ENCODE measurements around the gene PTPRT.

PTPRT gene

DNA sequence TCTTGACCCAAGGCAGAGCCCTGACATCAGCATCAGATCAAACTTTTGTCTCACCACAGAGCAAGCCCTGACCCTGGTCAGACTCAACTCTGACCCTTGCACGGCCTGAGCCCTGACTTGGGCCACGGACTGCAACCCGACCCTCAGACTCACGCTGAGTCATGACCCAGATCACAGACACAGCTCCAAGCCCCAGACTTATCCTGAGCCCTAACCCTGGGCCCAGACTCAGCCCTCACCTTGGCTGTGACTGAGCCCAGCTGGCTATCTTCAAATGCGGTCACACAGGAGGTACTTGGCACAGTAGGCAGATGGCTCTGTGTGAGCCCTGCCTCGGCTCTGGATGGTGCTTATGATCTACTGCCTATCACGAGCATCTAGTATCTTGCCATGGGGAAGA is 602.3 kb downstream of the PTPRT start:
- no peak for DNase-seq
- in situ Hi-C loops (cut with HindIII; ENCODE audit: low pct_ligation_motif_present, low pct_unique_long_range_greater_than_20kb, low sequenced_read_pairs), result no loop called here

DNA sequence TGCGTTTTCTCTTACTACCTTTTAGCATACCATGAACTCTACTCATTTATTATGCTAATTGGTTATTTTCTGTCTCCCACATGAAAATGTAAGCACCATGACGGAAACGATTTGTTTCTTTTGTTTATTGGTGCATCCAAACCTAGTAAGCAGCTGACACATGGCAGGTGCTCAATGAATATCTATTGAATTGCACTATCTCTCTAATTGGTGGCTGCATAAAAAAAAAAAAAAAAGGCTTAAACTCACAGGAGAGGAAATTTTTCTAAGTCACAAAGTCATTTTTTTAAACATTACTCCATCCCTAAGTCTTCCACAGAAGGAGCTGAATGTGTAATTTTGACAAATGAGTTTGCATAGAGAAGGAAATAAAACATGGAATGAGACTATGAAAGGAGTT is 608.4 kb downstream of the PTPRT start:
- no peak for DNase-seq
- in situ Hi-C loops (cut with HindIII; ENCODE audit: low pct_ligation_motif_present, low pct_unique_long_range_greater_than_20kb, low sequenced_read_pairs), result no loop called here

DNA sequence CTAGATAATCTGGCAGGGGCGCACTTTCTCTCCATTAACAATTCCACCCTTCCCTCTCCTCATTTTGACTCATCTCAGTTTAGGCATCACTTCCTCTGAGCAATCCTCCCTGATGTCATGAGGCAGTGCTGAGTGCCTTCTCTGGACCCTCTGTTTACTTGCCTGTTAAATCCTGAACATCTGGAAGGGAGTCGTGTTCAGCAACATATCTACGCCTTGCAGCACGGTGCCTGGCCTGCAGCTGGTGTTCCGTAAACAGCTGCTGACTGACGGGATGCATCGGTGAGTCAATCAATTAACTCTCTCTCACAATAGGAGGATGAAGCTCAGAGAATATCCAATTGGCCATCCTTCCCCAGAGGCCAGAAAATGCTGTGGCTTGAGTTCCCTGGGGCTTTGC is 613.5 kb downstream of the PTPRT start:
- in situ Hi-C loops (cut with HindIII; ENCODE audit: low pct_ligation_motif_present, low pct_unique_long_range_greater_than_20kb, low sequenced_read_pairs), result no loop called here

DNA sequence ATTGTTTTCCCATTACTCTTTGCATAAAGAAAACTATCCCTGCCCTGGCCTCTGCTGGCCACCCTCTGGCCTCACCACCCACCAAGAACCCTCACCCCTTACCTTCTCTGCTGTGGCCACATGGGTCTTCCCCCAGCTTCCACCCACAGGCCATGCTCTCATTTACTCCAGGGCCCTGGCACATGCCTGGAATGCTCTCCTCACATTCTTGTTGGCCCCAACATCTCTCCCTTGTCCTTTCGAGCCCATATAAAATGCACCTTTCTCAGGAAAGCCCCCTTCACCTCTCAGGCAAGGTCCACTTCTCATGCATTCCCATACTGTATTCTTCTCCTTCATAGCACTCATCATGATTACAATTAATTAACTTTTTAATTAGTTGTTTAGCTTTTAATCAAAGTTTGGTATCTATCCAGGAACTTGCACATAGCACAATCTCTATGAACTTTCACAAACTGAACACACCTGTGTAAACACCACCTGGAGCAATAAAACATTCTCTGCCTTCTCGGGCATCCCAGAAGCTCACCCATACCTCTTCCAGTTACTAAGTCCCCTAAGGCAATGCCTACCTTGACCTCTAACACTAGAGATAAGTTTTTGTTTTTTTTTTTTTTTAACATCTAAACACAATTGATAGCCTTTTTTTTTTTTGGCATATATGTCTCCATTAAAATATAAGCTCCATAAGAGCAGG is 617.2 kb downstream of the PTPRT start:
- DNase-seq, result no peak
- in situ Hi-C loops (cut with HindIII; ENCODE audit: low pct_ligation_motif_present, low pct_unique_long_range_greater_than_20kb, low sequenced_read_pairs), result no loop called here

More for the DNA sequence above, 613.5 kb downstream of the PTPRT start:
- DNase-seq, result no peak

DNA sequence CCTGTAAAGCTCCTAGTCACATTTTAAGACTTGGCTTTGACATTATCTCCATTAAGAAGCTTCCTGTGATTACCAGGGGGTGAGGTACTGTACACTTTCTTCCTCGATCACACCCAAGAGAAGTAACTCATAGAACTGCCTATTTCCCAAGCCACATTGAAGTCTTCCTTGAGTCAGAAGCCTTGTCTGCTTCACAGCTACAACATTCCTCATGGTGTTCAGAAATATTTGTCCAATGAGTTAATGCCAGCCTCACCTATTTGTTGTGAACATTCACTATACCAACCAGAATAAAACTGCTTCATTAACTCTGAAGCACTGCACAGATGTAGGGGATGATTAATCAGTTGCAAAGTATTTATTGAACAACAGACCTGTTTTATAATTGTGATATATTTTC is 622.3 kb downstream of the PTPRT start:
- in situ Hi-C loops (cut with HindIII; ENCODE audit: low pct_ligation_motif_present, low pct_unique_long_range_greater_than_20kb, low sequenced_read_pairs), result no loop called here
- DNase-seq, result peak; percentile 42

DNA sequence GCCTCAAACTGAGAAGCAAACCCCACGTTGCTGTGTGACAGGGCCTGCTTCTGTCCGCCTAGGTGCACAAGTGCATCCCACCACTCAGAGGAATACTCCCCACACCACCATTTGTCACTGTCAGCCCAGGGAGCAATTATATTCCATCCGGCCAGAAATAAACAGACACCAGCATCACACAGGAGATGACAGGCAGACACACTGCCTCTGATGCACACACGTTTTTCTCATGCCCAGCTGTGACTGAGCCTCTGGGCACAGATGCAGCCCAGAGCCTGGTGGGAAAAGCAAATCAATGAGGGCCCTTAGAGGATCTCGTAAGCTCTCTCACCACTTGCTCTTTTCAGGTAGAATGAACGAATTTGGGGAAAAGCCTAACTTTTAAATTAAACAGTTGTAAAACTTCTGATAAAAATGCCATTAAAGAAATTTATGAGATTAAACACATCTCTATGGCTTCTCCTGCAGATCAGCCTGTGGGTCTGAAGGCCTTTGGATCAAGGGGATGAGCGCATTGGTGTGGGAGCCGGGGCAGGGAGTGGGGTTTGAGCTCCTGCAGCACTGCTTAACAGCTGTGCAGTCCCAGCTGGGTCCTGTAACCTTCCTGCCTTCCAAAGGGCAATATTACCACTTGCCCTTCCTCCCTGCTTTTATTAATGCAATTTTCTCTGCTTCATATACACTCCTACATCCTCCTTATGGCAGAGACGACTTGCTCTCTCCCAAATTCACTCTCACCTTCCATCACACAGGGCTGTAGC is 624.3 kb downstream of the PTPRT start:
- in situ Hi-C loops (cut with HindIII; ENCODE audit: low pct_ligation_motif_present, low pct_unique_long_range_greater_than_20kb, low sequenced_read_pairs), result no loop called here
- DNase-seq, result no peak

DNA sequence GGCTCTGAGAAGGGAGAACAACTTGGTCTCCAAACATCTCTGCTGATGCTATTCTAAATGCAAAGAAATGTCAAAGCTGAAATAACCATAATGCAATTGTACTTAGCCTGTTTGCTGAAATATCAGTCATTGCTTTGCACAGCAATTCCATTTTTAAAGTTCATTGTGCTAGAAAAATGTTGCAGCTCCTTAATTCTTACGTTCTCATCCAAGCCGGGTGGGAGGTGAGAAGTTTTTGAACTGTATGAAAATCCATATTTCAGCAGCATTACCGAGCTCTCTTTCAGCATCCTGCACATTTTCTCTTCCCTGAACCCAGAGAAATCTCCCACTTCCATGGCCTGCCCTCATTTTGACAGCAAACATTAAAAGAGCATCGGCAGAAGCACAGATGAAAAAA is 630.0 kb downstream of the PTPRT start:
- in situ Hi-C loops (cut with HindIII; ENCODE audit: low pct_ligation_motif_present, low pct_unique_long_range_greater_than_20kb, low sequenced_read_pairs), result no loop called here
- DNase-seq, result no peak

DNA sequence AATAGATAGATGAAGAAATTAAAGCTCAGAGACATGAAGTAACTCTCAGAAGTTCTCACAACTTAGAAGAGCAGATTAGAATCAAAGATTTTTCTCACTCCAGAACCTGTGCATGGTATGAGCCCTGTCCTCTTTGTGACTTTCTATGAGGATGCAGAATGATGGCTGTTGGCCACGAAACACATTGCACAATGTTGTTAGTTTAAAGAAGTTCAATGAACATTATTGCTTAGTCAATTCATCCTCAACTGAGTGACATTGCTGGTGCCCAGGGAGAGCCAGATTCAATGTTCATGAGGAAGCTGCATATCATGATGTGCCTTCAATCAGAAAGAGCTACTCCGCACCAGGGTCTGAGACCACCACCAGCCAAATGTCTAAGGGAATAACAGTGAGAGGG is 633.1 kb downstream of the PTPRT start:
- no peak for DNase-seq
- in situ Hi-C loops (cut with HindIII; ENCODE audit: low pct_ligation_motif_present, low pct_unique_long_range_greater_than_20kb, low sequenced_read_pairs), result no loop called here

DNA sequence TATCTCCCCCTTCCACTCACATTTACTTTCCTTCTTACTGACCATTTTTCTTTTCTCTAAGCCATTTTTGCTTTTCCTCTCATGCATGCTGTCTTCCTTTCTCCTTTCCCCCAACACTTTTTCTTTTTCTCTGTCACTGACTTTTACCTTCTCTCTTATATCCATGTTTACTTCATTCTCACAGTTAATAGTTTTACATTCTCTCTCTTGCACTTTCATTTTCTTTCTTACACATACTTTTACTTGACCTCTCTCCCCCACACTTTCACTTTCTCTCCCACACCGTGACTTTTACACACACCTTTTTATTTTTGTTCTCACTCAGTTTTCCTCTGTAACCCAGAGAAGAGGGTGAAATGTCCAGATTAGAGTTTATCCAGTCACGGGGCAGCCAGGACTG is 636.3 kb downstream of the PTPRT start:
- peak; percentile 6 for DNase-seq
- in situ Hi-C loops (cut with HindIII; ENCODE audit: low pct_ligation_motif_present, low pct_unique_long_range_greater_than_20kb, low sequenced_read_pairs), result no loop called here

DNA sequence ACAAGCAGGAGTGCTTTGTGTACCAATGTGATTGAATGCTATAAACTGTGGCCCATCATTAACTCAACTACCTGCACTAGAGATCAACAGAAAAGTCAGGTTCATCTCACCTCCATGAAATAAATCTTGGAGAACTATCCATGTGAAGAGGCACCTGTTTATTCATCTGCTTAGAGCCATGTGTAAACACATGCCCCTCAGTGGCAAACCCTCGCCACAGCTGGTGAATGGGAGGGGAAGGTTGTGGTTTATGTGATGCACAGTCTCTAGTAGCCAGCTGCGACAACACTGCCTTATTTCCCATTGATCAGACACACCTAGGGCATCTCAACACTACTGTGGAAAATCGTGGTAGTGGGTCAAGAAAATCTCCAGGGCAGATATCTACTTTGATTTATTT is 640.2 kb downstream of the PTPRT start:
- in situ Hi-C loops (cut with HindIII; ENCODE audit: low pct_ligation_motif_present, low pct_unique_long_range_greater_than_20kb, low sequenced_read_pairs), result no loop called here

DNA sequence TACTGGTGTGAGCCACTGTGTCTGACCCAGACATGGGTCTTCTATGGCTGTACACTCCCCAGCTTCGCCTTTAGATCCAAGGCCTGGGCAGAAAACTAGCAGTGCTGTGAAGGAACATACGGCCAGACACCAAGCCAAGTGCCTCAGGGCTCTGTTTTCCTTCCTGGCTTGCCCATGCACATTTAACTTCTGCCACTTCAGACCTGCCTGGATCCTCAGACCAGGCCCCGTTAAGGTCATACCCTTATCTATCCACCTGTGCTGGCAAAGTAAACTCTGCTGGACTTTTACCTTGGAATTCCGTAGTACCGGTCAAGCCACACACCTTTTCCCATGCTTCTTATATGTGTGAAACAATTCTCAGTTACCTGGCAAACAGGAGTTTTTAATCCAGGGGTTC is 644.8 kb downstream of the PTPRT start:
- DNase-seq, result no peak
- in situ Hi-C loops (cut with HindIII; ENCODE audit: low pct_ligation_motif_present, low pct_unique_long_range_greater_than_20kb, low sequenced_read_pairs), result no loop called here

More for the DNA sequence above, 640.2 kb downstream of the PTPRT start:
- DNase-seq, result no peak

DNA sequence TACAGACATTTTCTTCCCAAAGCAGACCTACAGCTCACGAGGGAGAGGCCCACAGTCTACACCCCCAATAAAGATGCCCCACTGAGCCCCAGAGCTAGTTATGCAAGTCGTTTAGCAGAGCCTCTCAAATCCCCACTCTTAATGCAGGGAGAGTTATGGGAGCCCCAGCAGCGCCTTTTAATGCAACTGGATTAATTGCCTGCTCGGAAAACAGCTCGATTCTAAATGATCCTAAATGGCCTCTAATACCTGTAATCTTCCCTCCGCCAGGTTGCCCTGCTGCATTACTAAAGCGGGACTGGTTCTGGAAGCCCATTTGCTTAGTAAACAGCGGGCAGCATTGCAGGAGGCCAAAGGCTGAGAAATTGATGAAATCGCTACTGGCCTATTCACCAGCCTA is 656.9 kb downstream of the PTPRT start:
- in situ Hi-C loops (cut with HindIII; ENCODE audit: low pct_ligation_motif_present, low pct_unique_long_range_greater_than_20kb, low sequenced_read_pairs), result no loop called here
- DNase-seq, result no peak

DNA sequence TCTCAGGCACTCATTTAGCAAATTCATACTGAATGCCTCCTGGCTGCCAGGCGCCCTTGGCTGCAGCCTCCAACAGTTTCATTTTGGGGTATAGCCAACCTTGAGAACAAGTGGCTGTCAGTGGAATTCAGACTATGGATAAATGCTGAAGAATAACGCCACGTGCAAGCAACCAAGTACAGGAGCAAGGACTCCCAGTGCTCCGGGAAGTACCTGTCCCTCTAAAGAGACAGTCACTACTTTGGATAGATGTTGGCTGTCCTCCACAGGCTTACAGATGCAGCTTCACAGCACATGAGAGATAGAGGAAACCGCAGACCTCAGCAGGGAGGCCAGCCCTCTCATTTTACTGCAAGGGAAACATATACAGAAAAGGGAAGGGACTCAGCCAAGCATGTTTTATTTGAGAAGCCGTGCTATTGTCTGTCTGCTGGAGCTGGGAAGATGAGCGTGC is 658.2 kb downstream of the PTPRT start:
- DNase-seq, result no peak
- in situ Hi-C loops (cut with HindIII; ENCODE audit: low pct_ligation_motif_present, low pct_unique_long_range_greater_than_20kb, low sequenced_read_pairs), result no loop called here

DNA sequence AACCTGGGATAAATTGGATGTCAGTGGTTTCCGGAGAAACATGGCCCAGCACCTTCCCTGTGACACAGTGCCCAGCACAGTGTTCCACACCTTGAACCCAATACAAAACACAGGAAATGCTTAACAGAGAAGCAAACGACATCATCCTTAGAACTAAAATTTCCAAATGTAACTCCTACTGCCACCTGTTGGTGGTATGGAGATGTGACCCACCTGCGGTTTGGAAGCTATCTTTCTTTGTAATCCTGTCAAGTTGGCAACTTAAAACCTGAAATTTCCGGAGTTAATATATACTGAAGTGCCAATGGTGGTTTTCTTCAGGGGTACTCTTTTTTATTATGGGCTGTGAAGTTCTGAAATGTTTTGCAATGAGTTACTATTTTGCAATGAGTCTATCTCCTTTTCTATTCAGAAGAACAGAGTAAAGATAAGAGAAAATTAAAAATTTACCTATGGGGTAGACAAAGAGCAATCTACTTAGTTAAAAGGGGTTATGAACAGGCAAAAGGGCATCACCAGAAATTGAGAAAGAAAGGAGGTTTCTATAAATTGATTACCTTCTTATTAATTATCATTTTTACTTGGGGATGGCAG is 658.8 kb downstream of the PTPRT start:
- DNase-seq, result peak; percentile 40
- in situ Hi-C loops (cut with HindIII; ENCODE audit: low pct_ligation_motif_present, low pct_unique_long_range_greater_than_20kb, low sequenced_read_pairs), result no loop called here

DNA sequence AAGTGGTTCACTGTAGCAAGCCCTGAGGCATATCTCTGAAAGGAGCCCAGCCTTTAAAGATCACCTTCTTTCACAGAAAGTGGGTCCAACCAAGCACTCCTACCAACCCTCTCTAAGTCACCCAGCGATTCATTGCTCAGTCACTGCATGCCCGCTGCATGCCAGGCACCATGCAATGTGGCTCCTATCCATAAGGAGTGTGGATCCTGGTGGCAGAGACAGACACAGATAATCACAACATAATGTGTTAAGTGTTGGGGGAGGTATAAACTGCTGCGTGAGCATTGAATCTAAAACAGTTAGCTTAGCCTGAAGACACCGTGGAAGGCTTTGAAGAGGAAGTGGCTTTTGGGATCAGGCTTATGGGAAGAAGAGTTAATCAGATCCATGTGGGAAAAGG is 659.5 kb downstream of the PTPRT start:
- in situ Hi-C loops (cut with HindIII; ENCODE audit: low pct_ligation_motif_present, low pct_unique_long_range_greater_than_20kb, low sequenced_read_pairs), result no loop called here
- DNase-seq, result no peak

DNA sequence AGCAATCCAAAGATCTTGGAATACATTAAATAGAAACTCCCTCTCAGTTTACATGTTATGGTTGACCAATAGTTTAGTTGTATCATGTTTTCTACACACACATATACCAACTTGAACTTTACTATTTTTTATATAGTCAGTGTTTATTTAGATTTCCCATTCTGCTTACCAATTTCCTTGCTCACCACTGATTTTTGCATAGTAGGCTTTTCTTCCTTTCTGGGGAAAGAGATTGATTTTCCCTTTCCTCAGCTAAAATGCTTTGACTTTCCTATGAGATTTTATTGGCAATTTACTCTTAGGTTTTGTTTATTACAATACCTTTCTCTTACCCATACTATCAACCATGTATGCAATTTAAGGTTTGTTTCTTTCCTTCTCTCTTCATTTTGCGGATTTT is 665.6 kb downstream of the PTPRT start:
- no peak for DNase-seq
- in situ Hi-C loops (cut with HindIII; ENCODE audit: low pct_ligation_motif_present, low pct_unique_long_range_greater_than_20kb, low sequenced_read_pairs), result no loop called here

DNA sequence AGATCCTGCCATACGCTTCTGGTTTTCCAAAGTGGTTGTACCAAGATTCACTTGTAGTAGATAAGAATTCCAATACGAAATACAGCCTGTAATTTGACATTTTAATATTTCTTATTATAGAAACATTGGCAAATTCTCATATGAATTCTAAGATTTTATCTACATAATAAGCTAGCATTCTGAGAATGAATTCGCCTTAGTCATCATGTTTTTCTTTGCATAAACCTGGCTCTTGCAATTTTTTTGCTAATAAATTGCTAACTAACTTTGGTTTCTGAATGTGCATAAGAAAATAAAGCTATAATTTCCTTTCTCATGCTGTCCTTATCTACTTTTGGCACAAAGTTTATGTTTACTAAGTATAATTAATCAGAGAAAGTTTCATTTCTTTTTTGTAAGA is 673.0 kb downstream of the PTPRT start:
- in situ Hi-C loops (cut with HindIII; ENCODE audit: low pct_ligation_motif_present, low pct_unique_long_range_greater_than_20kb, low sequenced_read_pairs), result no loop called here

DNA sequence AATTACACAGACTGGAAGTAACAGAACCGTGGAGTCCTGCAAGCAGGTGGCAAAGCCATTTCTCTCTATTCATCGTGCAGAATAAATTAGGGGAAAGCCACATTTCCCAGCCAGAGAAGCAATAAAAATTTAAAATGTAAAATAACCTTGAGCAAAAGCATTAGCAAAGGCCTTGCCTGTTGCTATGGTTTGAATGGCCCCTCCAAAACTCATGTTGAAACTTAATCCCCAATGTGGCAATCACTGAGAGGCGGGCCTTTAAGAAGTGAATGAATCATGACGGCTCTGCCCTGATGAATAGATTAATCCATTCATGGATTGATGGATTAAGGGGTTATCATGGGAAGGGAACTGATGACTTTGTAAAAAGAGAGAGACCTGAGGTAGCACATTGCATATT is 679.0 kb downstream of the PTPRT start:
- DNase-seq, result no peak
- in situ Hi-C loops (cut with HindIII; ENCODE audit: low pct_ligation_motif_present, low pct_unique_long_range_greater_than_20kb, low sequenced_read_pairs), result no loop called here

More for the DNA sequence above, 673.0 kb downstream of the PTPRT start:
- no peak for DNase-seq

DNA sequence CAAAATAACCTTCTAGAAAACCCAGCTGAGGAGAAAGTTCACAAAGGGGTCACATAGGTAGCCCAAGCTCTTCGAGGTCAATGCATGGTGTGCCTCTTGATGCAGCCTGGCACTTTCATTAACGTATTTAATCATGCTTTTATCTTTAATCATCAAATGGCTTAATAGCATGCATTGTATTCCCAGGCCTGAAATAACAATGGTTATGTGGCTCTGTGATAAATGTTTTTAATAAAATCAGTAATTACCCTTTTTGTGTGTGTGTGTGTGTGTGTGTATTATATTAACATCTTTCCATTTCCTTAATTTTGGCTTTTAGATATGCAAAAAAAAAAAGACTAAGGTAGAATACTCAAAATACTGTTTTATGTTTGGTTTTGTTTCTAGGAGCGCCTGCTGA is 681.8 kb downstream of the PTPRT start:
- in situ Hi-C loops (cut with HindIII; ENCODE audit: low pct_ligation_motif_present, low pct_unique_long_range_greater_than_20kb, low sequenced_read_pairs), result no loop called here

DNA sequence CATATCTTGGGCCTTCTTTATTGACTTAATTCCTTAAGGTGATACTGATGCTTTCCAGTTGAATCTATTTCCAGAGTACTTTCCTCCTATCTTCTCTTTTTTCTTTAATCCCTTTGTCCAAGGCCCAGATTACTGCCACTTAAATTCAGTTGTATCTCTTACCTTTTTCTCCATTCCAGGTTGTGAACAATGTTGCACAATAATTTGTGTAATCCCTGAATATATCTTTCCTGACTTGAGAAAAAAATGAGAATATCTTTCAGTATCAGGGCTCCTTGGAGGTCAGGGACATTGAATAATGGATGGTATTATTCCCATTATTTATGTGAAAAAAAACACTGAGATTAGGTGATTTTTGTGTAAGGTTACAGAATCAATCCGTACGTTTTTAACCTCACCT is 683.3 kb downstream of the PTPRT start:
- in situ Hi-C loops (cut with HindIII; ENCODE audit: low pct_ligation_motif_present, low pct_unique_long_range_greater_than_20kb, low sequenced_read_pairs), result no loop called here
- DNase-seq, result no peak

More for the DNA sequence above, 681.8 kb downstream of the PTPRT start:
- no peak for DNase-seq

All from ACHN (cell line).